ENCODE measurements around the gene PCDHGA1.
A peak's percentile ranks its signal among the peaks of the same experiment; 100 is the strongest.

Gene PCDHGA1

GRCh38 chr5:141547921-141548320 is 217.6 kb downstream of the PCDHGA1 start:
- no peak for DNase-seq

GRCh38 chr5:141557681-141558136 is 227.4 kb downstream of the PCDHGA1 start:
- peak; percentile 61 for DNase-seq

GRCh38 chr5:141558150-141558549 is 227.8 kb downstream of the PCDHGA1 start:
- no peak for DNase-seq

GRCh38 chr5:141559461-141559860 is 229.1 kb downstream of the PCDHGA1 start:
- no peak for DNase-seq

GRCh38 chr5:141560151-141560550 is 229.8 kb downstream of the PCDHGA1 start:
- DNase-seq = no peak

- DNase-seq = no peak
Observed at GRCh38 chr5:141560725-141561483, 230.6 kb downstream of the PCDHGA1 start.
